ENCODE measurements around the gene JADE3. TPM values are rescaled to one million over a fixed set of nuclear protein-coding genes. Genes with fewer than 3 reads are reported as not detected.
A peak's percentile ranks its signal among the peaks of the same experiment; 100 is the strongest.

The JADE3 gene
- total RNA-seq, 1 donor from 2014 or later, result 17.0 TPM

DNA sequence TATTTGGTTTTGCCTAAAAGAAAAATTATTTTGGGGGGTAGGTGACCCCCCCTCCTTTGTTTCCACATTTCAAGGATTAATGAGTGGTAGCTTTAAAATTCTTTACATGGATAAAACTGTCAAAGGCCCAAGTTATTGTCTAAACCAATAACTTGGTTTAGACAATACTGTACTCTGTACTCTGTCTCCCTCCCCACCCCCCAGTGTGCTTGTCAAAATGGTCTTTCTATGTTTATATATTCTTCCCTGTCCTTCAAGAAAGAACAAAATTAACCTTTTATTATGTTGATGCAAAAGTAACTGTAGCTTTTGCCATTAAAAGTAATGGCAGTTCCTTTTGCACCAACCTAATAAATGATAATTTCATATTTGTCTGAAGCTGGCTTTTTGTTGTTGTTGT, 156.5 kb downstream of the JADE3 start:
- Mint-ChIP-seq H3K36me3 (no peaks in the 10 kb centered on the region), H3K27ac (no peak overlapping the region), H3K27me3 (no peaks in the 10 kb centered on the region), H3K4me1 (ENCODE audit: unreplicated experiment) (no peaks in the 10 kb centered on the region), H3K4me3 (no peak overlapping the region), H3K9me3 (no peaks in the 10 kb centered on the region)
- DNase-seq (ENCODE audit: extremely low spot score, unreplicated experiment), result no peak
- TF ChIP-seq, protein P1, sequence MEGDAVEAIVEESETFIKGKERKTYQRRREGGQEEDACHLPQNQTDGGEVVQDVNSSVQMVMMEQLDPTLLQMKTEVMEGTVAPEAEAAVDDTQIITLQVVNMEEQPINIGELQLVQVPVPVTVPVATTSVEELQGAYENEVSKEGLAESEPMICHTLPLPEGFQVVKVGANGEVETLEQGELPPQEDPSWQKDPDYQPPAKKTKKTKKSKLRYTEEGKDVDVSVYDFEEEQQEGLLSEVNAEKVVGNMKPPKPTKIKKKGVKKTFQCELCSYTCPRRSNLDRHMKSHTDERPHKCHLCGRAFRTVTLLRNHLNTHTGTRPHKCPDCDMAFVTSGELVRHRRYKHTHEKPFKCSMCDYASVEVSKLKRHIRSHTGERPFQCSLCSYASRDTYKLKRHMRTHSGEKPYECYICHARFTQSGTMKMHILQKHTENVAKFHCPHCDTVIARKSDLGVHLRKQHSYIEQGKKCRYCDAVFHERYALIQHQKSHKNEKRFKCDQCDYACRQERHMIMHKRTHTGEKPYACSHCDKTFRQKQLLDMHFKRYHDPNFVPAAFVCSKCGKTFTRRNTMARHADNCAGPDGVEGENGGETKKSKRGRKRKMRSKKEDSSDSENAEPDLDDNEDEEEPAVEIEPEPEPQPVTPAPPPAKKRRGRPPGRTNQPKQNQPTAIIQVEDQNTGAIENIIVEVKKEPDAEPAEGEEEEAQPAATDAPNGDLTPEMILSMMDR (conservative IDR thresholded peaks at IDR 0.05), result no peak

DNA sequence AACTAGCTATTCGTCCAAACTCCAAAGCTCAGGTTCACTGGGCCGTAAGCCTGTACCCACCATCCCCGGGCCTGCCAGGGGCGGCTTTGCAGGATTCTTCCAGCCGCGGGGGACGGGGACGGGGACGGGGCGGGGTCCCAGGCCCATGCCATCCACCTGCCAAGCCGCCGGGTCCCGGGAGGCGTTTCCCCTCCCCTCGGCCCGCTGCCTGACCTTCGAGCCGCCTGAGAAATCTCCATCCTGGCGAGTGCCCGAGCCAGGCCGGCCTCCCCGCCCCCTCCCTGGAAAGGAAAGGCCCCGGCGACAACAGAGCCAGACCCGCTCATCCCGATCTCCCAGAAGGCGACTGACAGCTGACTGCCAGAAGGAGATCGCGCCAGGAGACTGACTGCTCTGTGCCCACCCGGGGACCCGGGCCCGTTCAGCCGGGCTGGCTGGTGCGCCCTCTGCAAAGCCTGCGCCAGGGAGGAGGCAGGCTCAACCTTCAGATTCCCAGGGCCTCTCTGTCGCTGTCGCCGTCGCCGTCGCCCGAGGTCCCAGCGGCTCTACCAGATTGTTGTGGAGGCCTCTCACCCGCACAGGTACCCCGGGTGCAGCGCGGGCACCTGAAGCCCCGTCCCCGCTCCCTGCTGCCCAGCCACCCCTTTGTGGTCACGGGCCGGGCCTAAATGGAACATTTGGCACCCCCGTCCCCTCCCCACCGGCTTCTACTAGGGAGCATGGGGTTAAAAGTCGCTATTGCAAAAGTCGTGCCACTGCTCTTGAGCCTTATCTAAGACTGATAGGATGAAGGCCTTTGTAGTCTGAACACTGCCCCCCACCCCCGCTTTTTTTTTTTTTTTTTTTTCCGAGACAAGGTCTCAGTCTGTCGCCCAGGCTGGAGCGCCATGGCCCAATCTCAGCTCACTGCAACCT, 166.2 kb downstream of the JADE3 start, which contains the start of gene RGN:
TSS of gene RGN (plus strand) at position 315 of the 915 bp plus-strand sequence. CDS start 2,702 bp downstream, outside the sequence.
- Mint-ChIP-seq H3K4me3 (no peak within 1 kb of the TSS), H3K9me3 (no peaks in the 10 kb centered on the region), H3K4me1 (ENCODE audit: unreplicated experiment) (peaks cover 11% of the 10 kb centered on the region), H3K27me3 (no peaks in the 10 kb centered on the region), H3K27ac (no peak within 1 kb of the TSS), H3K36me3 (no peaks in the 10 kb centered on the region)
- no peak for DNase-seq (ENCODE audit: extremely low spot score, unreplicated experiment)
- TF ChIP-seq, protein P1 (conservative IDR thresholded peaks at IDR 0.05), result no peak

DNA sequence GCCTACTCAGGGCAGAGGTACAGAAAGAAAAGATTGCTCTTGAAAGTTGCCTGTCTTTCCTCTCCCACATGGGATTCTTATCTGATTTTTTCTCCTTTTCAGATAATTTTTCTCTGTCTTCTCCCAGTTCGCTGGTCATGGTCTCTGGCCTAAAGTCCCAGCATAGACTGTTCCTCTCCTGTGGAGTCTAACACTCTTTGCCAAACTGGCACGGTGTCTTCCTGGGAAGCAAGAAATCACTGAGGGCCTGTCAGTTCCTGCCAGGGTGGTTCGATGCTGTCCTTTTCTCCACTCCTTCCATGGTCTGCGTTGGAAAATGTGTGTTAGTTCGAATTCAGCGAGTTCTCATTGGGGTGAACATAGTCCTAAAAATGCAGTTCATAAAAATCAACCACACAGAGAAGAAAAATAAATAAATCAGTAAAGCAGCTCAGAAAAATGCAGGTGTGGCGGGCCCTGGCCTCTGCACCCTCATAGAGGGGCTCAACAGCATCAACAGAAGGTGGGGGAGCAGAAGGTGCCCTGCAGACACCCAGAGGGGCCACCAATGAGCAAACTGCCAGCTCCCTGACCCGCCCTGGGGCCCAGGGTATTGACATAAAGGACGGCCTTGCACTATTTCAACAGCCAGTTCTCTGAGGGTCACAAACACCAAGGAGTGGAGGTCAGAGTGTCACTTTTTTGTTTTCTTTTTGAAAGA, 168.1 kb downstream of the JADE3 start:
- Mint-ChIP-seq H3K27me3 (no peaks in the 10 kb centered on the region), H3K36me3 (no peaks in the 10 kb centered on the region), H3K27ac (peak overlapping the region; percentile 21), H3K4me1 (ENCODE audit: unreplicated experiment) (peaks cover 11% of the 10 kb centered on the region), H3K9me3 (no peaks in the 10 kb centered on the region), H3K4me3 (no peak overlapping the region)
- no peak for DNase-seq (ENCODE audit: extremely low spot score, unreplicated experiment)
- TF ChIP-seq, protein P1 (conservative IDR thresholded peaks at IDR 0.05), result no peak

DNA sequence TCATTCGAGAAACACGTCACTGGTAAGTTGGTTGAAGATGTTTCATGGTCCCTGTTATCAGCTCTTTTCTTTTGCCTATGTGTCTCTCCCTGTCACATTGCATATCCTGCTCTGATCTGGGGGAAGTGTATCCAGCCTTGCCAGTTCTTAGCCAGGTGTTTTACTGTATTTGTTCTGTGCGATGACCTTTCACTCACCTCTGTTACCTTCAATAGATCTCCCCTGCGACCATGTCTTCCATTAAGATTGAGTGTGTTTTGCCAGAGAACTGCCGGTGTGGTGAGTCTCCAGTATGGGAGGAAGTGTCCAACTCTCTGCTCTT, 168.7 kb downstream of the JADE3 start:
- Mint-ChIP-seq H3K36me3 (no peaks in the 10 kb centered on the region), H3K27ac (peak overlapping the region; percentile 21), H3K9me3 (no peaks in the 10 kb centered on the region), H3K4me3 (peak overlapping the region; percentile 8), H3K27me3 (no peaks in the 10 kb centered on the region), H3K4me1 (ENCODE audit: unreplicated experiment) (peaks cover 11% of the 10 kb centered on the region)
- no peak for DNase-seq (ENCODE audit: extremely low spot score, unreplicated experiment)
- TF ChIP-seq, protein P1 (conservative IDR thresholded peaks at IDR 0.05), result no peak

DNA sequence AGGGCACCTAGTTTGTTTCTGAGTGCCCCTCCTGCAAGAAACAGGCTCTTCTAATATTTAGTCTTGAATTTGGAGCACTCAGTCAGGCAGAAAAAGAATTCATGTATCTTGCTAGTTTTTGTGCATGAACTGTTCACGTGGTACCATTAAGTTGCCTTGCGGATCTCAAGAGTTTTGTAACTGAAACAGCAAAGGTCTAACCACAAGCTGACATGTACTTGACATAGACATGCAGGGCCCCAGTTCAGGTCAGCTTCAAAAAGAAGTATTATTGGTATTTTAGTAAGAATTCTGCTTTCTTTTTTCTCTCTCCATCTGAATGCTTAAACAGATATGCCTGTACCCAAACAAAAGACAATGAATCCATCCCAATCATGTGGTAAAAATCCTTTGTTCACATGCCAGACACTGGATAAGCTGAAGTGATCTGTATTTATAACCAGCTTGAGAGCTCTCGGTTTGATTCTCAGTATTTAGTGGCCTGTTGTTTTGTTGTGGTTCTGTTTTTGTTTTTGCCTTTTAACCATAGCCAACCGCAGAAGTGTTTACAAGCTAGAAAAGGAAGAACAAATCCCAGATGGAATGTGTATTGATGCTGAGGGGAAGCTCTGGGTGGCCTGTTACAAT, 179.0 kb downstream of the JADE3 start:
- Mint-ChIP-seq H3K27me3 (no peaks in the 10 kb centered on the region), H3K4me3 (no peak overlapping the region)
- TF ChIP-seq, protein P1 (conservative IDR thresholded peaks at IDR 0.05), result no peak

More for the DNA sequence above, 179.0 kb downstream of the JADE3 start:
- DNase-seq (ENCODE audit: extremely low spot score, unreplicated experiment), result no peak
- Mint-ChIP-seq H3K9me3 (no peaks in the 10 kb centered on the region), H3K36me3 (no peaks in the 10 kb centered on the region), H3K4me1 (ENCODE audit: unreplicated experiment) (no peaks in the 10 kb centered on the region), H3K27ac (no peak overlapping the region)
